ENCODE measurements around the gene TNNT2.

Gene TNNT2

DNA sequence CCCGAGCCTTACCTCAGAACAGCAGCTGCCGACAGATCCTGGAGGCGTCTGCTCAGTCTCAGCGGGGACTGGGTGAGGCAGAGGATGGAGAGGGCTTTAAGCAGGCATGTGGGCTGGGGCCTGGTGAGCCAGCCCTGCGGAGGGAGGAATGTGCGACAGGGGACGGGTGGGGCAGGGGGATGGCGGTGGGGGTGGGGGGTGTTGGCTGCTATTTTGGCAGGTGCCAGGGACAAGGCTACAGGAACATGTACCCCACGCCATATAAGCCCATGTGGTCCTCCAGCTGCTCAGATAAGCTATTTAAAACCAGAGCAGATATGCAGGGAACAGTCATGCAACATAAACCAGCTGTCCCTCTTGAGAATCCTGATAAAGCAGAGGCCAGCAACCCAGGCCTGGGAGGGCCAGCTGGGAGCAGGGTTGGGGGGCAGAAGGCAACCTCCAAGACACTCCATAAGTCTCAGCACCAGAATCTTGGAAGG lies at the start of gene TNNT2:
TNNT2 (minus strand) TSS at position 70 of the 482 bp plus-strand sequence. CDS start 4,426 bp downstream, outside the sequence.
- DNase-seq (ENCODE audit: low spot score) = no peak
- TF ChIP-seq, protein P1, sequence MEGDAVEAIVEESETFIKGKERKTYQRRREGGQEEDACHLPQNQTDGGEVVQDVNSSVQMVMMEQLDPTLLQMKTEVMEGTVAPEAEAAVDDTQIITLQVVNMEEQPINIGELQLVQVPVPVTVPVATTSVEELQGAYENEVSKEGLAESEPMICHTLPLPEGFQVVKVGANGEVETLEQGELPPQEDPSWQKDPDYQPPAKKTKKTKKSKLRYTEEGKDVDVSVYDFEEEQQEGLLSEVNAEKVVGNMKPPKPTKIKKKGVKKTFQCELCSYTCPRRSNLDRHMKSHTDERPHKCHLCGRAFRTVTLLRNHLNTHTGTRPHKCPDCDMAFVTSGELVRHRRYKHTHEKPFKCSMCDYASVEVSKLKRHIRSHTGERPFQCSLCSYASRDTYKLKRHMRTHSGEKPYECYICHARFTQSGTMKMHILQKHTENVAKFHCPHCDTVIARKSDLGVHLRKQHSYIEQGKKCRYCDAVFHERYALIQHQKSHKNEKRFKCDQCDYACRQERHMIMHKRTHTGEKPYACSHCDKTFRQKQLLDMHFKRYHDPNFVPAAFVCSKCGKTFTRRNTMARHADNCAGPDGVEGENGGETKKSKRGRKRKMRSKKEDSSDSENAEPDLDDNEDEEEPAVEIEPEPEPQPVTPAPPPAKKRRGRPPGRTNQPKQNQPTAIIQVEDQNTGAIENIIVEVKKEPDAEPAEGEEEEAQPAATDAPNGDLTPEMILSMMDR (IDR thresholded peaks at IDR 0.05; ENCODE audit: extremely low read depth, missing control alignments) = no peak

DNA sequence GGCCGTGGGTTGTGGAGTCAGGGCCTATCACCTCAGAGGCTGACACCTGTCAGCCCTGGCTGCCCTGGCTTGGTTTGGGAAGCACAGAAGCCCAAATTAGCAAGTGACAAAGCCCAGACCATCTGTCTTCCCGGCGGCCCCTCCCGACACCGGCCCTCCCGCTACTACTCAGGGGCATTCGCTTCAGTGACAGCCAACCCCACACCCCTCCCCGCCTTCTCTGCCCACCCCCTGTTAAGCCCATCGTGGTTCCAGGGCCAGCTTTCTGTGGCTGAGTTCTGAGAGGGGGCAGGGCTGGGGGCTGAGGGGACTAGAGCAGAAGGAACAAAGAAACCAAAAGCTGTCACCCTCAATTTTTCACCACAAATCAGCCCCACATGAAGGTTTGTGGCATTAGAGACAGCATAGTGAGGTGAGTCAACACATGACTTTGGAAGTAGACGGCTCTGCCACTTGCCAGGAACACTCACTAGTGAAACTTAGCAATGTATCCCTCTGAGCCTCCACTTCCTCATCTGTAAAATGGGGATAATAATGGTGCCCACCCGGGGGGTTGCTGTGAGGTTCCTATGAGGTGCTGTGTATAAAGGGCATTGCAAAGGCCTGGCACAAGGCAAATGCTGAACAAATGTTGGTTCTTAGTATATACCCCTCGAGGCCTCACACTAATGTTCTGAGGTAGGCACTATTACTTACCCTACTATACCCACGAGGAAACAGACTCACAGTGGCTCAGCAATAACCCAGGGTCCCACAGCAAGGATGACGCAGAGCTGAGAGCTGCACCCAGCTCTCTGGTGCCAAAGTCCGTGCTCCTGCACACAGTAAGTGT lies 49.2 kb upstream of the TNNT2 start:
- DNase-seq (ENCODE audit: low spot score) = no peak

DNA sequence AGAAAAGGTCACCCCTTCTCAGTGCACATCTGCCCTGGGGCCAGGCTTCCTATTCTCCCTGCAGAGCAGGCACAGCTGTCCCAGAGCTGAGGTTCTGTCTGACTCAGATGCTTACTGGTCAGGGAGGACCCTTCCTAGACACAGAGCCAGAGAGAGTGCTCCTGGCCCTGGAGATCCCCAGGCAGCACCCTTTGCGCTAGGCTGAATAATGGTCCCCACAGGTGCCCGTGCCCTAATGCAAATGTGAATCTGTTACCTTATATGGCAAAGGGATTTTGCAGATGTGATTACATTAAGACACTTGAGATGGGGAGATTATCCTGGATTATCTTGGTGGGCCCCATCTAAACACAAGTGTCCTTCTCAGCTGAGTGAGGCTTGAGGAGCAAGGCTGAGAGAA lies 46.7 kb upstream of the TNNT2 start:
- no peak for DNase-seq (ENCODE audit: low spot score)
- TF ChIP-seq, protein P1 (IDR thresholded peaks at IDR 0.05; ENCODE audit: extremely low read depth, missing control alignments) = no peak

More for the DNA sequence above, 49.2 kb upstream of the TNNT2 start:
- TF ChIP-seq, protein P1 (IDR thresholded peaks at IDR 0.05; ENCODE audit: extremely low read depth, missing control alignments) = no peak

DNA sequence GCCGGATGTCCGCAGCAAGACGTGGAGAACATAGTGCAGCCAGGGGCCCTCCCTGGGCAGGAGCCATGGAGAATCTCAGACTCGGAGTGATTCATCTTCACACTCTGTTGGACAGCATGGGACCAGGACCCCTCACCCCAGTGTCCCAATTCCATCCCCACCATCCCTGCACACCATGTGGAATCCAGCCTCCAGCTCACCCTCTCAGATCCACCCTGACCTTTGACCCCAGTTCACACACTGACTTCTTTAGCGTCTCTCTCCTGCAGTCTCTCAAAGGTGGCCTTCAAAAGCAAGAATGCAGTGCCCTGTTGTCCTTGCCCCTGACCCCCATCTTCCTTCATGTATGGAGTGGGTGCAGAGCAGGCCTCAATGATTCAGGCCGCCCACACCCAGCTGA lies 46.2 kb upstream of the TNNT2 start:
- DNase-seq (ENCODE audit: low spot score) = no peak
- TF ChIP-seq, protein P1 (IDR thresholded peaks at IDR 0.05; ENCODE audit: extremely low read depth, missing control alignments) = no peak

DNA sequence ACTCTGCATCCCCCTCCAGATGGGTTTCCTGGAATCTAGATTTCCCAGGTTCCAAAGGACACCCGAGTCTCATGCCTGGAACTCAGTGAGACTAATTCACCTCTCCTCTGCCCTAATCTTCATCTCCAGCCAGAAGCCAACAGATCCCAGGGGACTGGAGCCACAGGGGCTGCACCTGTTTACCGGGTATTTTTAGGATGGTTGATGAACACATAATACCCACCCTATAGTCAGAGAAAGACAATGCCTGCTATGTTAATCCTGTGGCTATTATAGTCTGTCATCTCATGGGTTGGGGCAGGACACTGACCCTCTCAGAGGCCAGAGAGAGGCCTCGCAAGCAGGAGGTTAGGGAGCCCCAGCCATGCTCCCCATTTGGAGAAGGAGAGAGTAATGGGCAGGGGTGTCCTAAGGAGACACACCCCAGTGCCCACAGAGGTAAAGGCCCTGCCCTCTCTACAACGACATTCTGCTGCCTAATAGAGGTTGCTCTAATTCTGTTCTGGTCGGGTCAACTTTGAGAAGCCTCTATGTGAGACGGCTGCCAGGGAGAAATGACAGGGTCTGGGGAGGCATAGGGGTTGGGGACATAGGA lies 45.1 kb upstream of the TNNT2 start:
- TF ChIP-seq, protein P1 (IDR thresholded peaks at IDR 0.05; ENCODE audit: extremely low read depth, missing control alignments) = no peak
- no peak for DNase-seq (ENCODE audit: low spot score)

DNA sequence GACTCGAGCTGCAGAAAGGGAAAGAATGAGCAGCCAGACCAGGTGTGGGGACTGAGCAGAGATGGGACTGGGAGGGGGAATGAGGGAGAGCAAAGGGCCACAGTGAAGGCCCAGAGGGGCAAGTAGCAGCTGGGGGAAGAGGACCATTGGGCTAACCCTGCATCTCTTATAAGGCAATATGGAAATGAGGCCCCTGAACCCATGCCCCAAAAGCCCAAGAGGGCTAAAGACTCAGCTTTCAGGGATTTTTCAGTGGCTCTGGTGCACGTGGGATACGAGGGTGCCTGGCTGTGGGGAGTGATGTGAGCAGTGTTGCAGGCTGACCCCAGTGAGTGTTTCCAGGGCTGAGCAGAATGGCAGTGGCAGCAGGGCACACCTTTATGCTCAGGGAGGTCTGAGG lies 44.5 kb upstream of the TNNT2 start:
- TF ChIP-seq, protein P1 (IDR thresholded peaks at IDR 0.05; ENCODE audit: extremely low read depth, missing control alignments) = no peak

DNA sequence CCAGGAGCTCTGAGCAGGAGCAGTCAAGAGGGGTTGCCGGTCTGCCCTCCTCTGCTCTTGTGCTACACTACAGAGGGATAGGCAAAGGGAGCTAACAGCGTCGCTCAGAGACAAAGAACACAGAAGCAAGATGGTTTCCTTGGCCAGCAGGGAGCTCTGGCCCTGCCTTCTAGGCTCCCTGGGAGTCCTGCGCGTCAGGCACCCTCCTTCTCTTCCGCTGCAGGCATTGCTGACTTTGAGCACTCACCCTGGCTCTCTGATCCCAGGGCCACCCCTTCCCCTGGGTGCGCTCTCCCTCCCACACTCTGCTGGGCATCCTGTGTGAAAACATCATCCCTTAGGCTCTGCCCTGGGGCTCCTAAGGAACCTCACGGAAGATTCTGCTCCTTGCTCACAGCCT lies 43.6 kb upstream of the TNNT2 start:
- TF ChIP-seq, protein P1 (IDR thresholded peaks at IDR 0.05; ENCODE audit: extremely low read depth, missing control alignments) = no peak
- no peak for DNase-seq (ENCODE audit: low spot score)

More for the DNA sequence above, 44.5 kb upstream of the TNNT2 start:
- no peak for DNase-seq (ENCODE audit: low spot score)

All from GM20000 (cell line).